Stimulated activated CD4-positive, alpha-beta T cell treated with anti-CD3 and anti-CD28 coated beads, Interleukin-2, amount 100 ng/mL, for 24 hours (primary cell): ENCODE results near the gene CEP170B.
"Not testable (repeated sequence)": the region's sequence is repeated elsewhere in the genome, so short reads cannot be mapped to it uniquely, and the experiment has no call there.

Source experiments
- DNase-seq, 2 donors: peaks; one replicate each; pipeline ENCODE4 v3.0.0-alpha.2; 2020

Gene CEP170B

GRCh38 chr14:104879983-104880565 is 15.0 kb downstream of the CEP170B start:
- no peak for DNase-seq

GRCh38 chr14:104880584-104881210 is 15.6 kb downstream of the CEP170B start:
- no peak for DNase-seq

GRCh38 chr14:104881369-104881979 is 16.4 kb downstream of the CEP170B start:
- no peak for DNase-seq

- DNase-seq: peak in 1 of 2 donors; percentile 37
Observed at GRCh38 chr14:104882325-104882973, 17.4 kb downstream of the CEP170B start.

- no peak for DNase-seq
Observed at GRCh38 chr14:104882991-104883660, 18.1 kb downstream of the CEP170B start.

GRCh38 chr14:104883681-104884361 is 18.8 kb downstream of the CEP170B start:
- DNase-seq: no peak

- not testable (repeated sequence) for DNase-seq
Observed at GRCh38 chr14:104884381-104884780, 19.3 kb downstream of the CEP170B start.

- no peak for DNase-seq
Observed at GRCh38 chr14:104885031-104885972, 20.2 kb downstream of the CEP170B start.

GRCh38 chr14:104885973-104886689 is 21.1 kb downstream of the CEP170B start:
- no peak for DNase-seq

GRCh38 chr14:104886690-104887622 is 21.9 kb downstream of the CEP170B start:
- DNase-seq: no peak

GRCh38 chr14:104887623-104888488 is 22.8 kb downstream of the CEP170B start:
- DNase-seq: no peak

- DNase-seq: no peak
Observed at GRCh38 chr14:104888489-104889374, 23.7 kb downstream of the CEP170B start.

GRCh38 chr14:104889375-104889757 is 24.3 kb downstream of the CEP170B start:
- DNase-seq: no peak

GRCh38 chr14:104890292-104890691 is 25.2 kb downstream of the CEP170B start:
- not testable (repeated sequence) for DNase-seq

GRCh38 chr14:104891121-104891551 is 26.1 kb downstream of the CEP170B start:
- DNase-seq: no peak

- no peak for DNase-seq
Observed at GRCh38 chr14:104891664-104892530, 26.8 kb downstream of the CEP170B start.
